ENCODE results near the gene TBC1D5.
"Not testable (repeated sequence)": the region's sequence is repeated elsewhere in the genome, so short reads cannot be mapped to it uniquely, and the experiment has no call there.

The TBC1D5 gene

DNA sequence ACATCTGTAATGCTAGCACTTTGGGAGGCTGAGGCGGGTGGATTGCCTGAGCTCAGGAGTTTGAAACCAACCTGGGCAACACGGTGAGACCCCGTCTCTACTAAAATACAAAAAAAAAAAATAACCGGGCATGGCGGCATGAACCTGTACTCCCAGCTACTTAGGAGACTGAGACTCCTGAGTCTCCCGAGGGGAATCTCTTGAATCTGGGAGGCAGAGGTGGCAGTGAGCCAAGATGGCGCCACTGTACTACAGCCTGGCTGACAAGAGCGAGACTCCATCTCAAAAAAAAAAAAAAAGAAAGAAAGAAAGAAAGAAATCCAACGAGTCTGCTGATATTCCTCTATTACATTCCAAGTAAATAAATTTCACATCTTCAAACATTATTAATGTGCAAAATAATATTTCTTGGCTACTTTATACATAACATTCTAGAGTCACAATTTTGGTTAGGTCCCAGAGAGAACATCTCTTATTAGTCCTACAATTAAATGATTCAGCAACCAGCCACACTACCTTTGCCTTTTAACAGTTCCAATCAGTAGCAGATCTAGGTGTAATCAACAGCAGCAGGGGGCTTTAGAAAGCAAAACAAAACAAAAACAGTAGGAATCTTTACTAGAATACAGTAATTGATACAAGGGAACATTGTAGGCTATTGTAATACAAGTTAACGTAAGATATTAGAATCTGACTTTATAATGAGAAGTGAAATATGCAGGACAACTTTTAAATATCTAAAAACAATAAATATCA, 195.8 kb downstream of the TBC1D5 start:
- DNase-seq (ENCODE audit: low read depth in 3 of 3): no peak

GRCh38 chr3:17544632-17545031, 197.8 kb downstream of the TBC1D5 start:
- DNase-seq (ENCODE audit: low read depth in 3 of 3): no peak

- no peak for DNase-seq (ENCODE audit: low read depth in 3 of 3)
These were observed 199.8 kb downstream of the TBC1D5 start for GRCh38 chr3:17542591-17542990.

DNA sequence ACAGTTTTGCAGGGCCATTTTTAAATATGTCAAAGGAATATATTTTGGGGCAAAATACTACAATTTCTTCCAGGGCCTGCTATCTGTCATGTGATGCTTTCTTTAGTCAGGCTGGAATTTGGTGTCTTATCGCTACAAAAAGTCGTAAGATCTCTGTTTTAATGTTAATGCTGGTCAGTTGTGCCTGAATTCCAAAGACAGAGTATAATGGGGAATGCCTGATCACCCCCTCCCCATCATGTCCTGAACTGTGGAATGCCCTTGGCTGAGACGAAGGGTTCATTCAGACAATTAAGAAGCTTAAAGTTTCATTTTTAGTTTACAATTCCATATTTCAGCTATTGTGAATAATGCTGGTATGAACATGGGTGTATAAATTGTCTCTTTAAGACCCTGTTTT, 203.0 kb downstream of the TBC1D5 start:
- DNase-seq (ENCODE audit: low read depth in 3 of 3): no peak

DNA sequence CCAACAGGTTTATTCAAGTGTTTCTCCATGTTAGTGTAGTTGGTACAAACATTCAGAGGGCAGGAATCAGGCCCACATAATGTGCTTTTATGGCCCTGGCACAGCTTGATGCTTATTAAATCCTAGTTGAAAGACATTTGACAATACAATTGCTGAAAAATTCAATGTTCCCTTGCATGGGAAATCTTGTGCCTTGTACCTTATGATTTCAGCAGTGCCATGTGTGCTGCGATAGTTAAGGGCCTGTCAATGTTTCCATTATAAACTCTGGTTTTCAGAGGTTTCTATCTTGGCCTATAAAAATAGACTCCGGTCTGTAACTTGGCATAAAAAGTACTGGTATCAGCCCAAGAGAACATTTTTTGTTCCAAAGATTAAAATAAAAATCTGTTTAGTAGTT, 207.2 kb downstream of the TBC1D5 start:
- no peak for DNase-seq (ENCODE audit: low read depth in 3 of 3)

GRCh38 chr3:17532446-17532845, 210.0 kb downstream of the TBC1D5 start:
- DNase-seq (ENCODE audit: low read depth in 3 of 3): not testable (repeated sequence)

DNA sequence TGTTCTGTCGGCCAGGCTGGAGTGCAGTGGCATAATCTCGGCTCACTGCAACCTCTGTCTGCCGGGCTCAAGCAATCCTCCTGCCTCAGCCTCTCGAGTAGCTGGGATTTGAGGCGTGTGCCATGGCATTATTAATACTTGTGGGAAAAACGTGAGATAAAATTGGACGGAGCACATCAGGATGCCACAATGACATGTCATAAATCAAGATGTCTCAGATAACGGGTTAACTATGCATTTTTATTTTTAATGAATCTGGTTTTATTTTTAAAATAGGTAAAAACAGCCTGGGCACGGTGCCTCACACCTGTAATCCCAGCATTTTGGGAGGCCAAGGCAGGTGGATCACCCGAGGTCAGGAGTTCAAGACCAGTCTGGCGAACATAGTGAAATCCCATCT, 212.8 kb downstream of the TBC1D5 start:
- DNase-seq (ENCODE audit: low read depth in 3 of 3): no peak

DNA sequence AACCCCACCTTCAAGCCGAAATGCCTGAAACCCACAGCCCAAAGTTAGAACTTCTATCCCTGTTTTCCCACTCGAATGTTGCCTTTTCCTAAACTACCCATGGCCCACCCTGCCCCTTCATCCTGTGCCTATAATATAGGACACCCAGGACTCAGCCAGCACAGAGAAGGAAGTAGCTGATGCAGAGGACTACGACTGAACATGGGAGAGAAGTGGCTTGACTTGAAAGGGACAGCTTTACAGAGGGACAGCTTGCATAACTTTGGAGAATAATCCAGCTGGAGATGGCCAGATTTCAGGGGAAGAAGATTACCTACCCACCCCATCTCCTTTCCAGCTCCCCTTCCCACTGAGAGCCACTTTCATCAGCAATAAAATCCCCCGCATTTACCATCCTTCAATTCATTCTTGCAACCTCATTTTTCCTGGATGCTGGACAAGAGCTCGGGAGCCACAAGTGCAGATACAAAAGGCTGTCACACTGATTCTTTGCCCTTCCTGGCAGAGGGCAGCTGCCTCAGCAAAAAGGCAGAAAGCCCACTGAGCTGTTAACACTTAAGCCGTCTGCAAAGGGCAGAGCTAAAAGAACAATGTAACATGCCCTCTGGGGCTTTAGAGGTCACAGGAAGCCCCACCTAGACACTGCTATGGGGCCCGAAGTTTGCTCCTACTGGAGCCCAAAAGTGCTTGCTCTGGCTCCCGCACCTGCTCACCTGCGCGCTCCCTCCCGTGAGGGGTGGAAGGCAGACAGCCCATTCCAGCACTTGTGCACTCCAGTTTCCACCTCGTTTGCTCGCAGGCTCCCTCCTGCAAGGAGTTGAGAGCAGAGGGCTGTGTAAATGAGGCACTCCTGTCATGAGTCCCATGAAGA, 224.0 kb downstream of the TBC1D5 start:
- no peak for DNase-seq (ENCODE audit: low read depth in 3 of 3)

GRCh38 chr3:17515445-17516234, 226.8 kb downstream of the TBC1D5 start:
- no peak for DNase-seq (ENCODE audit: low read depth in 3 of 3)

GRCh38 chr3:17514597-17514996, 227.8 kb downstream of the TBC1D5 start:
- DNase-seq (ENCODE audit: low read depth in 3 of 3): no peak

DNA sequence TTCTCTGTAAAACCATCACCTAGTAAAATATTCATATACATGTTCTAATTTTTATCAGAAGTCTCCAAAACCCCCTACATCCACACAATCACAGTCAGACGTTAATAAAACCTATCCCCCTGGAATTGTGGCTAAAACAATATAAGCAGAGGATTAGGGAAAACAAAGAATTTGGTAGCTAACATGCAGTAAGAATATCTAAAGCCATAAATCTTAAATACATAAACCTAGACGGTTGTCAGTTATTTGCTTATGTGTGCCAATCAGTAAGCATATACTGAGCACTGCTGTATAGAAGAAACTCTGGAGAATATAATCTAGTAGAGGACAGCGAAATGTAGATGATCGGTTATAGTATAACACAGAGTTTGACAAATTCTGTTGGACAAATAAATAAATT, 232.2 kb downstream of the TBC1D5 start:
- no peak for DNase-seq (ENCODE audit: low read depth in 3 of 3)

DNA sequence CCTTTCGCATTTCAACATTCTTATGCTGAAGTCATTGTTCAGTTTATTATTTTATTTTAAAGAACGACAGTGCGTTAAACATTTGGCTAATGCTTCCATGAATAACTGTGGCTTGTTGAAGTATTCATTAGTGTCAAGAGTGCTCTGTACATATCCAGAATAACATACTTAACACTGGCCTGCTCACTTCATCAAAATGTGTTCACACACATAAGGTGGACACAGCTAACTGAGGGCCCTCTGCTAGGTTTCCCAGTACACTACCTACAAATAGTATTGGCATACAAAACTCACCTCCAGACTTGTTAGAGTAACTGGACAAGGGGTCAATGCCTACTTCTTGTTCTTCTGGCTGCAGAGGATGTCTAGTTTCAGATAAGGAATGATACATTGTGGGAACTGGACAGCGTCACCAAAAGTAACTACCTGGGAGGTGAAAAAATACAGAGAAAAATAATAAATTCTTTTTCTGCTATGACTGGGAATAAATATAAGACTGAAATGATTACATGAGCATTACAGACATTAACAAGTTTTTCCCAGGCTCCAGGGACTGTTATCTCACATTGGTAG, 234.2 kb downstream of the TBC1D5 start:
- no peak for DNase-seq (ENCODE audit: low read depth in 3 of 3)

DNA sequence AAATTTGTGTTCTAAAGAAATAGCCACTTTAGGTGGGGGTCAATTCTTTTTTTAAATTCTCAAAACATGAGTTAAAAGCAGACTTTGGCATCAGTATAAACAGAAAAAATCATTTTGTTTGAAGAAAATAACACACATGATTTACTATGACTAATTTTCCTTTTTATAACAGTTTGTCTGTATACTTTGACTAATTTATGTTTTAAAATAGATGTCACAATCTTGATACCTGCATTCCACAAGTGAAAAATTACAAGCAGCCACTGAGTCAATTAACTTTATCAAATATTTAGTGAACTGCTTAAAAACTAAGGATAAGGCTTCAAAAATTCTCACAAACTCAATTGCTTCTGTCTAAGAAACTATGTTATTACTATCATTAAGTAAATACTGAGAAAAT, 235.0 kb downstream of the TBC1D5 start:
- no peak for DNase-seq (ENCODE audit: low read depth in 3 of 3)

DNA sequence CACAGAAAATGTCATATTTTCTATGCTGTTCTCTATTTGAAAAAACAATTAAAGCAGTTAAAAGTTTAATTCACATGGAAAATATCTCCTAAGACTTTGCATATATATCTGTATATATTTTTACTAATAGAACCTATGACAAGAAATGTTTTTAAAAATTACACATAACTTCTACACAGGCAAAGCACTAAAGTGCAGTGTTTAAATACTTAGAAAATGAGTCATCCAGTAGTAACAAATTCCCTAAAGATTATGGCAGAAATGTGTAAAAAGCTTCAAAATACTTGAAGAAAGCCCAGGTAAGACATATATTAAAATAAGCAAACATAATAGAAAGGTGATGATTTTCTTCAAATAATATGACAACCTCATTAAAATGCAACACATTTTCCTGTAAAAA, 236.6 kb downstream of the TBC1D5 start:
- no peak for DNase-seq (ENCODE audit: low read depth in 3 of 3)

GRCh38 chr3:17501745-17502144, 240.7 kb downstream of the TBC1D5 start:
- no peak for DNase-seq (ENCODE audit: low read depth in 3 of 3)

DNA sequence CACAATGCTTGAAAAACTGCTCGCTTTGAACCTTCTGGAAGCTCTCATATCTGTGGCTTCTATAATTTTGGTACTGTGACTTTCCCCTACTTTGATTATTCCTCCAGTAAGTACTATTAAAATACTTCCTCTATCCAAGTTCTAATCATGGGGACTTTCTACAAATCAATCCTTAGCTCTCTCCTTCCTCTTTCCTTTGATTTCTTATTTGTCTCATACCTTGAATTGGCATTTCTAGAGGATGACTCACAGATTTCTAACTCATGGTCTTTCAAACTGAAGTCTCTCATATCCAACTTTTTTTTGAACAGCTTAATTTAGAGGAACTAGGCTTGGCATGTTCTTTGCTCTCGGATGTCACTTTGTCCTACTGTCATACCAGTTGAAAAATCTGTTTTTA, 241.8 kb downstream of the TBC1D5 start:
- DNase-seq (ENCODE audit: low read depth in 3 of 3): no peak

DNA sequence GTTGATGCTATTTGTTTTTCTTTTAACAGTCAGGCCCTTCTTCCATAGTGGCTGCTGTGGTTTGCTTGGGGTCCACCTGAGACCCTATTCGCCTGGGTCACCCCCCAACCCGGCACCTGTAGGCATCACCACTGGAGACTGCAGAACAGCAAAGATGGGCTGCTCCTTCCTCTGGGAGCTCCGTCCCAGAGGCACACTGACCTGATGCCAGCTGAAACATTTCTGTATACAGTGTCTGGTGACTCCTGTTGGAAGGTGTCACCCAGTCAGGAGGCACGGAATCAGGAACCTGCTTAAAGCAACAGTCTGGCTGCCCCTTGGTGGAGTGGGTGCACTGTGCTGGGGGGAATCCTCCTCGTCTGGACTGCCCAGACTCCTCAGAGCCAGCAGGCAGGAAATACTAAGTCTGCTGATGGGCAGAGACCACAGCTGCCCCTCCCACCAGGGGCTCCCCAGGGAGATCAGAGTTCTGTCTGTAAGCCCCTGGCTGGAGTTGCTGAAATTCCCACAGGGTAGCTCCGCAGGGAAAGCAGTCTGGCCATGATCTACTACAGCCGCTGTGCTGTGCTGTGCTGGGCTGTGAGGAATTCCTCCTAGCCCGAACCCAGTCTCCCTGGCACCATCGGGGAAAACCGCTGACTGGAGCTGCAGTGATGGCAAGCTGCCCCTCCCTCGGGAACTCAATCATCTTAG, 248.2 kb downstream of the TBC1D5 start:
- no peak for DNase-seq (ENCODE audit: low read depth in 3 of 3)

DNA sequence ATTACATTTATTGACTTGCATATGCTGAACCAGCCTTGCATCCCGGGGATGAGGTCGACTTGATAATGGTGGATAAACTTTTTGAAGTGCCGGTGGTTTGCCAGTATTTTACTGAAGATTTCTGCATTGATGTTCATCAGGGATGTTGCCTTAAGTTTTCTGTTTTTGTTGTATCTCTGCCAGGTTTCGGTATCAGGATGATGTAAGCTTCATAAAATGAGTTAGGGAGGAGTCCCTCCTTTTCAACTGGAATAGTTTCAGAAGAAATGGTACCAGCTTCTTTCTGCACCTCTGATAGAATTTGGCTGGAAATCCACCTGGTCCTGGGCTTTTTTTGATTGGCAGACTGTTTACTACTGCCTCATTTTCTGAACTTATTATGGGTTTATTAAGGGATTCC, 250.8 kb downstream of the TBC1D5 start:
- no peak for DNase-seq (ENCODE audit: low read depth in 3 of 3)

- DNase-seq (ENCODE audit: low read depth in 3 of 3): not testable (repeated sequence)
These were observed 251.2 kb downstream of the TBC1D5 start for GRCh38 chr3:17491190-17491589.

- no peak for DNase-seq (ENCODE audit: low read depth in 3 of 3)
These were observed 253.3 kb downstream of the TBC1D5 start for GRCh38 chr3:17489139-17489538.

DNA sequence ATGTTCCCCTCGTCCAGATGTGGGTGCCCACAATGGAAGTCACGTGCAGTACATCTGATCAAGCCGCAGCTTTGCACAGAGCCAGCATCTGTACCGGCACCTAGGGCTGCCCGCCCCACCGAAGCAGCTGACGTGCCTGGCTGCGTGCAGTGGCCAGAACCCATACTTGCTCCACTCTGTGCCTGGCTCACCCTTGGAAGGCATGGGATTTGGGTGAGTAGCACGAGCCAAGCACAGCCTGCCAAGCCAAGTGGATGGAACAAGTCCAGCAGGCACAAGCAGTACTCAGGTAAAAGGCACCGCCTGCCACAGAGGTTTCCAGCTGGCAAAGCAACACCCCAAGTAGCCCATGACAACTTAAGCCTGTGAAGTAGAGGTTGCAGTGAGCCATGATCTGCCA, 261.3 kb downstream of the TBC1D5 start:
- DNase-seq (ENCODE audit: low read depth in 3 of 3): no peak
